Gastroesophageal sphincter (tissue), 4 donors: Measurements from ENCODE around the gene TSPAN17. TPM values are rescaled to one million over a fixed set of nuclear protein-coding genes. Genes with fewer than 3 reads are reported as not detected.

Source experiments
- ATAC-seq: fragments of 150-250 bp; one replicate; pipeline ENCODE4 v1.9.1; 2016; ENCODE audit warnings: mild to moderate bottlenecking, moderate library complexity
- H3K27ac ChIP-seq, 4 donors: fragments of 200-600 bp; sonication (generic) in 3 of 4; 1 replicate in 3 of 4; 2 replicates in 1 of 4; pipeline ENCODE4 v1.5.1; 2016 to 2019
- H3K27me3 ChIP-seq: fragments of 200-600 bp; sonication (generic); one replicate; pipeline ENCODE4 v1.5.1; 2019
- H3K36me3 ChIP-seq, 2 donors: fragments of 200-600 bp; sonication (generic); one replicate each; pipeline ENCODE4 v1.5.1; 2019; ENCODE audit warnings: control low read depth in 1 of 2
- H3K4me1 ChIP-seq, 3 donors: fragments of 200-600 bp; sonication (generic); 1 replicate in 2 of 3; 2 replicates in 1 of 3; pipeline ENCODE4 v1.5.1; 2016 to 2019; ENCODE audit warnings: control low read depth in 2 of 3
- H3K4me3 ChIP-seq, 2 donors: fragments of 200-600 bp; sonication (generic); one replicate each; pipeline ENCODE4 v1.5.1; 2019; ENCODE audit warnings: mild to moderate bottlenecking in 1 of 2, moderate library complexity in 1 of 2
- H3K9me3 ChIP-seq, 3 donors: fragments of 200-600 bp; sonication (generic); one replicate each; pipeline ENCODE4 v1.5.1; 2017 to 2019; ENCODE audit warnings: control low read depth in 2 of 3
- EP300 ChIP-seq: sonication (generic); formaldehyde crosslinking; IDR thresholded peaks from one replicate; pipeline ENCODE4 v1.6.1; 2017; ENCODE audit warnings: antibody characterized with exemption, mild to moderate bottlenecking
- POLR2A ChIP-seq, 2 donors: fragments of 450-650 bp; IDR thresholded peaks; one replicate each; pipeline ENCODE4 v1.6.1; 2017; ENCODE audit warnings: antibody characterized with exemption in 2 of 2, mild to moderate bottlenecking in 2 of 2, moderate library complexity in 1 of 2
- POLR2AphosphoS5 ChIP-seq: sonication (generic); formaldehyde crosslinking; IDR thresholded peaks from one replicate; pipeline ENCODE4 v1.6.1; 2017; ENCODE audit warnings: antibody characterized with exemption
- WGBS, 2 donors: methylation state at CpG; one replicate each; pipeline ENCODE4 v1.1.5; 2018; ENCODE audit warnings: low coverage in 1 of 2; 5-methylcytosine and 5-hydroxymethylcytosine counted together
- total RNA-seq, 4 donors: library from RNA; depleted of rRNA; stranded (reverse); fragments of >200 nt; gene quantifications; one replicate each; pipeline ENCODE4 v1.1.0, GENCODE V29; 2016
- TF ChIP-seq, protein P1 (sequence below), 4 experiments: fragments of 200-600 bp in 2 of 4; fragments of 450-650 bp in 2 of 4; sonication (generic) in 1 of 4; IDR thresholded peaks; one replicate each; pipeline ENCODE4 v1.5.1; 2017 to 2019; ENCODE audit warnings: antibody characterized with exemption in 4 of 4, mild to moderate bottlenecking in 2 of 4, moderate library complexity in 2 of 4

Gene TSPAN17
- total RNA-seq, 4 donors from 2014 or later: 11.0 to 20.2 (median 15.4) TPM

- no peak overlapping the region for H3K27ac ChIP-seq
- H3K36me3 ChIP-seq: no peaks in the 10 kb centered on the region
- 45 to 59% methylated on average over 10 to 18 of the region's 19 CpGs for WGBS, 2 donors
- peaks cover 73% of the 10 kb centered on the region for H3K27me3 ChIP-seq
- H3K4me3 ChIP-seq: no peak overlapping the region
- no peak for TF ChIP-seq EP300
- TF ChIP-seq, protein P1, sequence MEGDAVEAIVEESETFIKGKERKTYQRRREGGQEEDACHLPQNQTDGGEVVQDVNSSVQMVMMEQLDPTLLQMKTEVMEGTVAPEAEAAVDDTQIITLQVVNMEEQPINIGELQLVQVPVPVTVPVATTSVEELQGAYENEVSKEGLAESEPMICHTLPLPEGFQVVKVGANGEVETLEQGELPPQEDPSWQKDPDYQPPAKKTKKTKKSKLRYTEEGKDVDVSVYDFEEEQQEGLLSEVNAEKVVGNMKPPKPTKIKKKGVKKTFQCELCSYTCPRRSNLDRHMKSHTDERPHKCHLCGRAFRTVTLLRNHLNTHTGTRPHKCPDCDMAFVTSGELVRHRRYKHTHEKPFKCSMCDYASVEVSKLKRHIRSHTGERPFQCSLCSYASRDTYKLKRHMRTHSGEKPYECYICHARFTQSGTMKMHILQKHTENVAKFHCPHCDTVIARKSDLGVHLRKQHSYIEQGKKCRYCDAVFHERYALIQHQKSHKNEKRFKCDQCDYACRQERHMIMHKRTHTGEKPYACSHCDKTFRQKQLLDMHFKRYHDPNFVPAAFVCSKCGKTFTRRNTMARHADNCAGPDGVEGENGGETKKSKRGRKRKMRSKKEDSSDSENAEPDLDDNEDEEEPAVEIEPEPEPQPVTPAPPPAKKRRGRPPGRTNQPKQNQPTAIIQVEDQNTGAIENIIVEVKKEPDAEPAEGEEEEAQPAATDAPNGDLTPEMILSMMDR (IDR thresholded peaks at IDR 0.05): peak in 3 of 4 experiments; percentile 6 to 14 (median 12)
- no peaks in the 10 kb centered on the region for H3K9me3 ChIP-seq
- no peak for ATAC-seq
- H3K4me1 ChIP-seq: peaks cover 0 to 10% (median 2%) of the 10 kb centered on the region in 3 donors
These were observed 28.5 kb downstream of the TSPAN17 start for GRCh38 chr5:176675676-176676360.

- Histone ChIP-seq H3K27me3 (peaks cover 74% of the 10 kb centered on the region), H3K4me3 (no peak overlapping the region), H3K4me1 (peaks cover 0 to 10% (median 2%) of the 10 kb centered on the region in 3 donors), H3K9me3 (no peaks in the 10 kb centered on the region), H3K36me3 (no peaks in the 10 kb centered on the region), H3K27ac (no peak overlapping the region)
- TF ChIP-seq EP300 (no peak), POLR2A (IDR thresholded peaks at IDR 0.05) (no peak), POLR2AphosphoS5 (no peak)
- TF ChIP-seq, protein P1 (IDR thresholded peaks at IDR 0.05): no peak
- WGBS, 2 donors: 40% methylated on average over 2 of the region's 10 CpGs; no CpG with 5 or more reads in 1 of the 2 donors
- no peak for ATAC-seq
These were observed 29.1 kb downstream of the TSPAN17 start for GRCh38 chr5:176676361-176676824.

DNA sequence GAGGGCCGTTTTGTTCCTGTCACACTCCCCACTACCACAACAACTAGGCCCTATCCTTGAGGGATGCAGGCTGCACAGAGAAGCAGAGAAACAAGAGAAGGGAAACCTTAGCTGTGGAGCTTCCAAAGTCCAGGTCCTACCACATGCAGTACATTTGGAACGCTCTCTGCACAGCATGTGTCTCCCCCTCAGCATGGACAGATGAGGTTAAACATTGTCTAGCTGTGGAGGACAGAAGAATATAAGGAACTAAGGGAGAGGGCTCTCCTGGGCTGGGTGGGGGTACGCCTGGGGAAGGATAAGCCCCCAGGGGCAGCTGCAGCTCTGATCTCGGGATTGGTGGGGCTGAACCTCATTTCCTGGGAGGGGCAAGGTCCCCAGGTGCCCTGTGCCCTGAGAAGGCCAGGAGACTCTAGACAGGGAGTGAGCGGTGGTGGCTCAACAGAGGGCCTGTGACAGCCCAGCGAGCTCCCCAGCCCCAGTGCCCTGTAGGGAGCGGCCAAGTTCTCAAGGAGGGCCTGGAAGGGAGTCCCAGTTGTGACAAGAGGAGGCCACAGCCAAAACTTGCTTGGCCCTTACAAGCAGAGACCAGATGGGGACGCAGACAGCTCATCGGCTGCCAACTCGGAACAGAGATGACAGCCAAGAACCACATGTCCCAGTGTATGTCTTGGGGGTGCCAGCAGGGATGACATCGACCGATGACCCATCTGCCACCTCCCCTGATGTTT is 30.1 kb downstream of the TSPAN17 start:
- peaks cover 74% of the 10 kb centered on the region for H3K27me3 ChIP-seq
- ATAC-seq: no peak
- H3K4me1 ChIP-seq: peaks cover 0 to 10% (median 2%) of the 10 kb centered on the region in 3 donors
- no peaks in the 10 kb centered on the region for H3K9me3 ChIP-seq
- no peak overlapping the region for H3K27ac ChIP-seq
- H3K4me3 ChIP-seq: no peak overlapping the region
- H3K36me3 ChIP-seq: no peaks in the 10 kb centered on the region
- 65% methylated on average over 3 of the region's 12 CpGs; no CpG with 5 or more reads in 1 of the 2 donors for WGBS, 2 donors
- TF ChIP-seq POLR2AphosphoS5: no peak
- TF ChIP-seq EP300: no peak
- no peak for TF ChIP-seq POLR2A (IDR thresholded peaks at IDR 0.05)
- TF ChIP-seq, protein P1 (IDR thresholded peaks at IDR 0.05): no peak

DNA sequence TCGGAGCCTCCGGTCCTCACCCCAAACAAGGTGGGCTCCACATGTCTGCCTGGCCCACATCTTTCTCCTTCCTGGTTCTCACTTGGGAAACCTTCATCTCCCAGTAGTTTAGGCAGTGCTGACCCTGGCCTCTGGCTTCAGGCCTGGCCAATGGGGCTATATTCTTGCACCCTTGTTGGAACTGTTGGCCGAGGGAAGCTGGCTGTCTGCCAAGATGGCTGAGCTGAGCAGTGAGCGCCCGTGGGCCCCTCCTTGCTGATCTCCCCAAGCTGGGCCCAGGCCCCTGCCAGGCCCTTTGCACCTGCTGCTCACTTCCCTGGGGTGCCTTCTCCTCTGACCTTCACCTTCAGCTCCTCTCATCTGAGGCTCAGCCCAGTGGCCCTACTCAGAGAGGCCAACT is 31.3 kb downstream of the TSPAN17 start:
- ATAC-seq: no peak
- Histone ChIP-seq H3K9me3 (no peaks in the 10 kb centered on the region), H3K4me3 (no peak overlapping the region), H3K27ac (no peak overlapping the region), H3K36me3 (no peaks in the 10 kb centered on the region), H3K4me1 (peaks cover 0 to 10% (median 2%) of the 10 kb centered on the region in 3 donors), H3K27me3 (peaks cover 76% of the 10 kb centered on the region)
- no peak for TF ChIP-seq POLR2AphosphoS5
- TF ChIP-seq EP300: no peak
- TF ChIP-seq POLR2A (IDR thresholded peaks at IDR 0.05): no peak
- TF ChIP-seq, protein P1 (IDR thresholded peaks at IDR 0.05): no peak
- no CpG with 5 or more reads among the region's 5 CpGs for WGBS, 2 donors
